Stimulated activated CD8-positive, alpha-beta memory T cell treated with anti-CD3 and anti-CD28 coated beads, Interleukin-4, amount 100 ng/mL, for 48 hours (primary cell): Measurements from ENCODE around the gene VEZT.
"Not testable (repeated sequence)": the region's sequence is repeated elsewhere in the genome, so short reads cannot be mapped to it uniquely, and the experiment has no call there.

Source experiments
- DNase-seq: peaks from one replicate; pipeline ENCODE4 v3.0.0-alpha.2; 2020

The VEZT gene

DNA sequence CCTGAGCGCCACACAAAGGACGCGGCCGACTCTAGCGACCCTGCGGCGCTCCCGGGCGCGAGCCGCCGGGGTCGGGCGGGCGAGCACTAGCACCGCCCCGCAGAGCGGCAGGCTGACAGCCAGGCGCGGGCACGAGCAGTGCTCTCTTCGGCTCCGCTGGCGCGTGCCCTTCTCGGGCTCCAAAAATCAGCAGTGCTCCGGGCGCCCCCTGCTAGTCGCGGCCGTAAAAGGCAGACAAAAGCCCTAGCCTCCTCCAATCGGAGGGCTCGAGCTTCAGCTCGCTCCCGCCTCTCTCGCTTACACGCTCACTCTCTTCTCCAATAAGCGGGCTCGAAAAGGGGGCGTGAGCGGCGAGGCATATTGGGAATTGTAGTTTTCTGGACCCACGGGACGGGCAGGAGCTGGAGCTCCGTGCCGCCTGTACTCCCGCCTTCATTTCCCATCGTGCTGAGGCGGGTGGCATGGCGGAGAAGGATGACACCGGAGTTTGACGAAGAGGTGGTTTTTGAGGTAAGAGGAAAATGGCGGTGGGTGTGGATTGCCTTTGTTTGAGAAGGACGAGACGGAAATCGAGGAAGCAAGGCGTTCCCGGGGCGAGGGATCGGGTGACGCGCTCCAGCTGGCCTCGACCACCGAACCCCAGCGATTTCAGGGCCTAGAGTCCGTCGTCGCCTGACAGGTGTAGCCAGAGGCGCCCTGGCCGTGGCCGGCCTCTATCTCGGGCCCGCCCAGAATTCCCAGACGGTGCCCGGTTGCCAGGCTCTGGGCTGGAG, at the start of gene VEZT, which contains the start of gene FGD6:
Gene VEZT, plus strand, starts transcription at position 431 of the 773 bp plus-strand sequence. Its CDS starts 44 bp downstream, at position 475.
Gene FGD6, minus strand, starts transcription at position 91 of the 773 bp plus-strand sequence. CDS start 227 bp downstream, outside the sequence.
- peak; percentile 96 for DNase-seq

DNA sequence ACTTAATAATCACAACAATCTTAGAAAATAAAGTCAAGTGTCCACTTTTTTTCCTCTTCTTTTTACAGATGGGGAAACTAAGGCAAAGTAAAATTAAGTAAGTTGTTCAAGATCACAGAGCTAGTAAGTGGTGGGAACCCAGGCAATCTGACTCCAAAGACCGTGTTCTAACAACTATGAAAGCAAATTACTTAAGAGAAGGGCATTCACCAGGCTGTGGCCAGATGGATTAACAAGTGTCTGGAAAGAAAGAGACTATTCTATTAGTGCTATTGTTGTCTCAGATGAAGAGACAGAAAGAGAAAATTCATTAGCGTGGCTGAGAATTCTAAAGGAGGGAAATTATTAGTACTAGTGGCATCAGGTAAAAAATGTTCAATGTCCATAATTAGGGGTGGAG, 48.9 kb upstream of the VEZT start:
- DNase-seq: no peak

DNA sequence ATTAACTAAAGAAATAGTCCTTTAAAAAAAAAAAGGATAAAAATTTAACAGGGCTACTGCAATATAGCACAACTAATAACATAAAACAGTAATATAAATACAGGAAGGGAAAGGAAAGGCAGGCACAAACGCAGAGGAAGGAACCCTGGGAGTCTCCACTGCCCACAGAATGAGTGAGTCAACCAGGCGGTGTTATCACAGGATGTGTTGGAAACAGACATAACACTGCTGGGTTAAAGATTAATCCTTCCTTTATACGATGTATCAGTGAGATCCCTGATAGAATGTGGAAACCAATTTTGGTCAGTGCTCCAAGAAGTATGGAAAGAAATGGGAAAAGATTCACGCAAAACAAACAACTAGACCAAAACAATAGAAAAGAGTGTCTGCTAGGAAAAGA, 48.2 kb upstream of the VEZT start:
- no peak for DNase-seq

GRCh38 chr12:95173392-95174251, 44.0 kb upstream of the VEZT start:
- DNase-seq: no peak

DNA sequence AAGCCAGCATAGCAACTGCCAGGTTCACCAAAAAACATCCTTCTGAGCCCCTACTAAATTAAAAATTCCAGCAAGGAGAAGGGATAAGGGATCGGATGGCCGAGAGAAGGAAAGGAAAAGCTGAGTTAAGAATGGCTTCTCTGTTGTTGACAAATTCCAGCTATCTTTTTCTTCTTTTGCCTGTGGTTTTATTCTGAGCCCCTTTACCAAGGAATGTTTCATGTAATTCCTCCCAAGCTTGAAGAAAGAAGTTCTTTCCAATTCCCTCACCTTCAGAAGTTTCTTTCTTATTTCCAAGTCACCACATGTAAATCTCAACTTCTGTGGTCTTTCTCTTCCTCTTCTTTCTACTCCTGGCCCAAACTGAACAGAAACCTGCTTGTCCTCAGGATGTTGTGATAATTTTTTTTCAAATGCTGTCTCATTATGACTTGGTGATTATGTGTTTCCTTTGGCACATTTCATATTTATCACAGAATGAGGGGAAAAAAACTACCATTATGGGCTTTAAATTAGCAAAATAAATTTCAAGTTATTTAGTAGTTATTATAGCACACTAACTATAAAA, 40.3 kb upstream of the VEZT start:
- DNase-seq: no peak

GRCh38 chr12:95178136-95178535, 39.5 kb upstream of the VEZT start:
- no peak for DNase-seq

- no peak for DNase-seq
These were observed 38.6 kb upstream of the VEZT start for GRCh38 chr12:95179011-95179410.

GRCh38 chr12:95181103-95181502, 36.5 kb upstream of the VEZT start:
- no peak for DNase-seq

DNA sequence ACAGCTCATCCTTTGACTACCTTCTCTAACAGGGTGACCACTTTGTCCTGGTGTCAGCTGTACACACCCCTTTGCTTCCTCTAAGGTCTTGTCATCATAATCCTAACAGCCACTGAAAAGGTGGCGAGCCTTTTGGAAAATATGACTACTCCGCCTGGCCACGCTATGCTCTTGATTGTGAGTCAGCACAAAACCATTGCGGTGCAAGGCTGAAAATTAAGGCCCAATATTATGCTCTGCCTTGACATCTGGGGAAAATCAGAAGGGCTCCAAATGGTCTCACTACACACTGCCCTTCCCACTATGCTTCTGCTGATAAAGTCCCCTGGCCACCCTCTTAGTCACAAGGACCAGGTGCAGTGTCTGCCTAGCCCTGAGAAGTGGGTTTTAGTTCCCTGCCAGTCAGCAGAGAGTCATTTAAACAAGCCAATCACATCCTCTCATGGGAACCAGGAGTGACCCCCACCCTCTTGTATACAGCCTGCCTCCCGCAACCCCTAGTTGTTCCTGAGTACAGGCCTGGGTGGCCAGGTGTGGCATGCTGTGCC, 34.7 kb upstream of the VEZT start:
- no peak for DNase-seq

DNA sequence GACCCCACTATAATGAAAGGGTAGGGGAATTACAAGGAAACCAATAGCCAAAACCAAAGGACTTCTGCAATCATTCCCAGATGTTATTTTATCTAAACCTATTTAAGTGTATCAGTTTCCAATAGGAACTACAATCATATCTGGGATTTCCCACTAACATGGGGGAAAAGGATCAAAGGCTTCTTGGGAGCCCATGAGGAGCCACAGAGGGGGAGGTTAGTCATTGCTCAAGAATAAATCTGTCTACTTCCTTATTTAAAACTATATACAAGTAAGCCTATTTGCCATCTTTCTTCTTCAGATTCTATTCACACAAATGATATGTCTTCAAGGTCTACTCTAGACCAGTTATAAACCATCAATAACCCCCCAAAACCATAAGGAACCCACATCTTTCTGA, 33.5 kb upstream of the VEZT start:
- no peak for DNase-seq

GRCh38 chr12:95185072-95185471, 32.5 kb upstream of the VEZT start:
- no peak for DNase-seq

GRCh38 chr12:95185854-95186253, 31.8 kb upstream of the VEZT start:
- DNase-seq: no peak

DNA sequence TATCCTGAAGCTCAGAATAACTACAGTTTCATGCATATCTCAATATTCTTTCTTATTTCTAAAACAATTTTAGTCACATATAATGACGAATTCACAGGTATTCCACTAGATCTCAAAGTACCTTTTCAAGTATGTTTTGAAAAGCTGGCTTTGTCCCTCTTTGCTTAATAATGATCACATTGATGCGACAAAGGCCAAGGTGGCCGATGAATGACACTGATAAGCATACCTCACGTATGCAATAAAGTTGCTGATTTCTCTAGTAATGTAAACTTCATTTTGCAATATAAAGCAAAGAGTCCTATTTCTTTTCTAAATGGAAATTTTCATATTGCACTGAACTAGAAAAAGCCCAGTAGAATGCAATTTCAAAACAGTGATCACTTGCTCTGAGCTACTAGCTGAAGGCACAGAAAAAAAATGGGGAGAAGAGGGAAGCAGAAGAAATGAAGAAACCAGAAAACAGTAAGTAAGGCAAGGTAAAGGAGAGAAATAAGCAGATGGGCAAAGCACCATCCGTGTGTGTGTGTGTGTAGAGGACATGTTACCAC, 29.7 kb upstream of the VEZT start:
- no peak for DNase-seq

- DNase-seq: no peak
These were observed 26.4 kb upstream of the VEZT start for GRCh38 chr12:95191060-95191696.

- no peak for DNase-seq
These were observed 25.3 kb upstream of the VEZT start for GRCh38 chr12:95192271-95192670.

DNA sequence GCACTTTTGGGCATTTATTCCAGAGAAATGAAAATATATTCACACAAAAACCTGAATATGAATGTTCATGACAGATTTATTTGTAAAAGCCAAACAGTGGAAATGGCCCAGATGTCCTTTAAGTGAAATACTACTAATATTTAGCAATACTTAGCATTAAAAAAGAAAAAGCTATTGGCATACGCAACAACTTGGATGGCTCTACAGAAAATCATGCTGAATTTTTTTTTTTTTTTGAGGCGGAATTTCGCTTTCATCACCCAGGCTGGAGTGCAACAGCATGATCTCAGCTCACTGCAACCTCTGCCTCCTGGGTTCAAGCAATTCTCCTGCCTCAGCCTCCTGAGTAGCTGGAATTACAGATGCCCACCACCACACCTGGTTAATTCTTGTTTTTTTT, 24.5 kb upstream of the VEZT start:
- DNase-seq: no peak

DNA sequence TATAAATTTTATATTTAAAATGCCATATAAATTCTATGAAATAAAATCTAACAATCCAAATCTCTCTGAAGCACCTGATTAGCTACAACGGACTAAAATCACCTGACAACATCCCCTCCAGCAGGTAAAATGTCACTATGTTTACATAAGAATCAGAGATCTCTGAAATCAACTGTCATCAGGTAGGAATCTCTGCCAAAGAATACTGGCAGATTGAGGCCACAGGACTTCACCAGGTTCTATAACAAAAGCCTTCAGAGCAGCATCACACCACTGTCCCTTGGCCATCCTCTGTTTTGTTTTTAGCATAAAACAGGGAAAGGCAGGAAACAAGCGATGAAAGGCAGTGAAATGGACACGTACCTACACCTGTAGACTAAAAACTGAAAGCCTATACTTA, 22.5 kb upstream of the VEZT start:
- DNase-seq: no peak

DNA sequence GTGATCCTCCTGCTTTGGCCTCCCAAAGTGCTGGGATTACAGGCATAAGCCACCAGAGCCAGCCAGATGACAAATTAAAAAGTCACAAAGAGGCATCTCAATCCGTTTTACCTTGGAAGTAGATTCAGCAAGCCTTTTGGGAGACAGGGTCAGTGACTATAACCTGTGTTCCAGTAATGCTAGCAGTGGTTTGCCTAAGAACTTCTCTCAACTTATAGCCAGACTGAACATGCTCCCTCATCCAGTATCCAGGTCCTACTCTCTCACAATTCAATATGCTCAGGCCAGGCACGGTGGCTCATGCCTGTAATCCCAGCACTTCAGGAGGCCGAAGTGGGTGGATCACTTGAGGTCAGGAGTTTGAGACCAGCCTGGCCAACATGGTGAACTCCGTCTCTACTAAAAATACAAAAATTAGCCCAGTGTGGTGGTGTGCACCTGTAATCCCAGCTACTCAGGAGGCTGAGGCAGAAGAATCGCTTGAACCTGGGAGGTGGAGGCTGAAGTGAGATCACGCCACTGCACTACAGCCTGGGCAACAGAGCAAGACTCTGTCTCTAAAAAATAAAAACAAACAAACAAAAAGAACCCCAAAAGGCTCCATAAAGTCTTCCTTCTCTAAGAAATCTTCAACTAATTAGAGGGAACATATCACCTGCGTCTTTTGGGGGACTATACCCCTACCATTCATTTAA, 20.6 kb upstream of the VEZT start:
- not testable (repeated sequence) for DNase-seq

GRCh38 chr12:95197636-95198035, 20.0 kb upstream of the VEZT start:
- no peak for DNase-seq

DNA sequence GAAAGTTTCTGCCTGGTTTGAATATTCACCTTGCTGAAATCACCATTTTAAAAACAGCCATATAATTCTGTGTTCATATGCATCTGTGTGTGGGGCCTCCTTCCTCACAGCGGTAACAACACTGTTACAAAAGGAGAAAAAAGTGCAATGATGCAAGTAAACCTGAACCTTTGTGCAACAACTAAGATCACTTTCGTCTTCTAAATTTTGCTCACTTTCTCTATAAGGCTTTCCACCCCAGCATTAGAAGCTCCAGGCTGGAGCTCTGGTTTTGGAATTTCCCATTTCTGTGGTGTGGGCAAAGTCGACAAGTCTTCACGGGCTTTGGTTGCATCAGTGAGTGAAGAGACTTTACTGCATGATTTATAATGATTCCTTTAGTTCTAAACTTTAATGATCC, 18.7 kb upstream of the VEZT start:
- no peak for DNase-seq

- no peak for DNase-seq
These were observed 17.3 kb upstream of the VEZT start for GRCh38 chr12:95200128-95200894.
